Measurements from ENCODE around the gene HNRNPDL. TPM values are rescaled to one million over a fixed set of nuclear protein-coding genes. Genes with fewer than 3 reads are reported as not detected.

Gene HNRNPDL
- total RNA-seq, 4 donors from 2014 or later = 135 to 227 (median 154) TPM

DNA sequence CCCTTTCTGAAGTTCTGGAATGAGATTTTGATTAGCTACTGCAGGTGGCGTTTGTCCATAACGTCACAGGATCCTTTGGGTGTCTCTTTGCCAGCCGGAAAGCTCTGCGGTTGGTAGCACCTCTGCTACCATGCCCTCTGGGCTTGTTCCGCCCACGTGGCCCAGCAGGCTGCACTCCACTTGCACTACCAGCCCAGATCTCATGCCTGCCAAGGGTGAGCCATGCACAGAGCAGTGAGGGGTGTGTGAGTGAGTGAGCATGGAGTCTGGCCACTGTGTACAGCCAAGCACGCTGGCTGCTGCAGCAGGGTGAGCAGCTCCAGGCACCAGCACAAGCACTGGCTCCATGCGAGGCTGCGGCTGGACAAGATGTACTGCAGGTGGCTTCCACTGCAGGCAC lies 49.9 kb downstream of the HNRNPDL start:
- no peak for DNase-seq (ENCODE audit: extremely low spot score)
- Histone ChIP-seq H3K9me3 (no peaks in the 10 kb centered on the region), H3K4me3 (no peak overlapping the region), H3K27me3 (no peaks in the 10 kb centered on the region), H3K36me3 (peaks cover 0 to 7% (median 1%) of the 10 kb centered on the region in 4 donors), H3K4me1 (peaks cover 15 to 24% (median 21%) of the 10 kb centered on the region in 4 donors), H3K27ac (replicated peaks in 1 of 4) (no peak overlapping the region)
- 74% methylated on average over 9 of the region's 9 CpGs for WGBS
- TF ChIP-seq POLR2AphosphoS5 (IDR thresholded peaks at IDR 0.05) (no peak), EP300 (IDR thresholded peaks at IDR 0.05) (no peak), POLR2A (IDR thresholded peaks at IDR 0.05; ENCODE audit: low read depth) (no peak)
- TF ChIP-seq, protein P1, sequence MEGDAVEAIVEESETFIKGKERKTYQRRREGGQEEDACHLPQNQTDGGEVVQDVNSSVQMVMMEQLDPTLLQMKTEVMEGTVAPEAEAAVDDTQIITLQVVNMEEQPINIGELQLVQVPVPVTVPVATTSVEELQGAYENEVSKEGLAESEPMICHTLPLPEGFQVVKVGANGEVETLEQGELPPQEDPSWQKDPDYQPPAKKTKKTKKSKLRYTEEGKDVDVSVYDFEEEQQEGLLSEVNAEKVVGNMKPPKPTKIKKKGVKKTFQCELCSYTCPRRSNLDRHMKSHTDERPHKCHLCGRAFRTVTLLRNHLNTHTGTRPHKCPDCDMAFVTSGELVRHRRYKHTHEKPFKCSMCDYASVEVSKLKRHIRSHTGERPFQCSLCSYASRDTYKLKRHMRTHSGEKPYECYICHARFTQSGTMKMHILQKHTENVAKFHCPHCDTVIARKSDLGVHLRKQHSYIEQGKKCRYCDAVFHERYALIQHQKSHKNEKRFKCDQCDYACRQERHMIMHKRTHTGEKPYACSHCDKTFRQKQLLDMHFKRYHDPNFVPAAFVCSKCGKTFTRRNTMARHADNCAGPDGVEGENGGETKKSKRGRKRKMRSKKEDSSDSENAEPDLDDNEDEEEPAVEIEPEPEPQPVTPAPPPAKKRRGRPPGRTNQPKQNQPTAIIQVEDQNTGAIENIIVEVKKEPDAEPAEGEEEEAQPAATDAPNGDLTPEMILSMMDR (IDR thresholded peaks at IDR 0.05) = no peak
- intact Hi-C loops (cut with DNase I) = no loop called here

- TF ChIP-seq, protein P1 (IDR thresholded peaks at IDR 0.05) = no peak
- no peak for TF ChIP-seq POLR2A (IDR thresholded peaks at IDR 0.05; ENCODE audit: low read depth)
- no peak for TF ChIP-seq EP300 (IDR thresholded peaks at IDR 0.05)
- no peak for TF ChIP-seq POLR2AphosphoS5 (IDR thresholded peaks at IDR 0.05)
- no peaks in the 10 kb centered on the region for H3K9me3 ChIP-seq
- H3K27me3 ChIP-seq = no peaks in the 10 kb centered on the region
- peaks cover 0 to 7% (median 1%) of the 10 kb centered on the region in 4 donors for H3K36me3 ChIP-seq
- 92% methylated on average over 4 of the region's 4 CpGs for WGBS
- intact Hi-C loops (cut with DNase I) = no loop called here
- H3K4me1 ChIP-seq = peaks cover 11 to 42% (median 37%) of the 10 kb centered on the region in 4 donors
- no peak for DNase-seq (ENCODE audit: extremely low spot score)
- no peak overlapping the region for H3K27ac ChIP-seq (replicated peaks in 1 of 4)
- no peak overlapping the region for H3K4me3 ChIP-seq
Measured at GRCh38 chr4:82376109-82376508, 54.2 kb downstream of the HNRNPDL start.

DNA sequence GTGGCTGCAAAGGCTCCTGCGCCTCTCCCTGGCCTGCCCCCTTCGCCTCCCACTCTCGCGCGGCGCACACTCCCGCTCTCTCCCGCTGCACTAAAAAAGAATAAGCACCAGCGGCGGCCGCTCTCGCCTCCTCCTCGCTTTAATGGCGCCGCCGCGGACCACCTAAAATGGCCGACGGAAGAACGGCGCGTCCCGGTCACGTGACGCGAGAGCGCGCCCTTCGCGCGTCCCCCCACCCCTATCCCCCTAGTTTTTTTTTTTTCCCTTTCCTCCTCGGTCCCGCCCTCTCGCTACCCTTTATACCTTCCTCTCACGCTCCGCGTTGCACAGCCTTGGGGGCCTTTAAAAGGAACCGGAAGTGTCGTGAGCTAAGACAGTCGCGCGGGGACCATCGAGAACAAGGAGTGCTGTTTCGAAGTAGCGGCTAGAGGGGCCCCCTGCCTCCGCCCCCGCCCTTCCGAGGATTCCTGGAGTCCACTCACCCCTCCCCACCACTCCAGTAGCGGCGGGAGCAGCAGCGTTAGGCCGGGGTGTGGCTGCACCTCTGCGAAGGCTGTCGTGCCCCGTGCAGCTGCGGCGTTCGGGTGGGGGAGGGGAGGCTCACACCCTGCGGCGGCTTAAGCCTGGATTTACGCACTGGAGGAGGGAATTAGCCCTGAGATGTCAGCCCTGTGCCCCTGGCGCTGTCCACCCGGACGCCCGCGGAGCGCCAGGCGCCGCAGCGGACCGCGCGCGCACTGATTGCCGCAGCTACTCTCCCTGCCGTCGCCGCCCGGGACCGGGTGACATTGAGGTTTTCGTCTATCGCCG lies 56.2 kb downstream of the HNRNPDL start, which contains the start of gene HNRNPD:
HNRNPD (minus strand) TSS at position 176 of the 810 bp plus-strand sequence. CDS start 313 bp downstream, outside the sequence.
- Histone ChIP-seq H3K36me3 (peaks cover 0 to 6% (median 2%) of the 10 kb centered on the region in 4 donors), H3K4me1 (peaks cover 25 to 63% (median 58%) of the 10 kb centered on the region in 4 donors), H3K4me3 (peak within 1 kb of the TSS; percentile 84 to 96 (median 94)), H3K27ac (replicated peaks in 1 of 4) (peak within 1 kb of the TSS; percentile 99 to 100 (median 100)), H3K9me3 (no peaks in the 10 kb centered on the region), H3K27me3 (no peaks in the 10 kb centered on the region)
- TF ChIP-seq POLR2AphosphoS5 (IDR thresholded peaks at IDR 0.05) (peak; percentile 85 to 99), EP300 (IDR thresholded peaks at IDR 0.05) (no peak), POLR2A (IDR thresholded peaks at IDR 0.05; ENCODE audit: low read depth) (peak; percentile 86)
- TF ChIP-seq, protein P1 (IDR thresholded peaks at IDR 0.05) = peak; percentile 10 to 18 (median 17)
- under 1% methylated on average over 68 of the region's 83 CpGs for WGBS
- intact Hi-C loops (cut with DNase I) = loop anchor here (1.0 to 5.0 kb wide), 4 partner anchors 54 to 638 kb away; partner anchors contain the start of gene LIN54
- DNase-seq (ENCODE audit: extremely low spot score) = peak; percentile 99

DNA sequence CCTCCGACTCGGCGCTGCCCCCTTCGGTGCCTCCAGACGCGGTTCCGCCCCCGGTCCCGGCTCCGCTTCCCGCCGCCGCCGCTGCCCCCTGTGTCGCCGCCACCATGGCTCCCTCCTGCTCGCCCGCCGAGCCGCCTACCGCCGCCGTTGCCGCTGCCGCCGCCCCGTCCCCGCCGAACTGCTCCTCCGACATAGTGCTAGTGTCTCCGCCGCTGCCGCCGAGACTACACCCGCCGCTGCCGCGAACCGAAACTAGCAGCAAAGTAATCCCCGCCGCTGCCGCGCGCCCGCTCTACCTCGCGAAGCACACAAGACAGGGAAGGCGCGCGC lies 56.8 kb downstream of the HNRNPDL start:
- H3K4me1 ChIP-seq = peaks cover 30 to 69% (median 64%) of the 10 kb centered on the region in 4 donors
- H3K36me3 ChIP-seq = peaks cover 0 to 6% (median 5%) of the 10 kb centered on the region in 4 donors
- DNase-seq (ENCODE audit: extremely low spot score) = peak; percentile 93
- peak overlapping the region; percentile 84 to 96 (median 94) for H3K4me3 ChIP-seq
- TF ChIP-seq EP300 (IDR thresholded peaks at IDR 0.05) (no peak), POLR2A (IDR thresholded peaks at IDR 0.05; ENCODE audit: low read depth) (no peak), POLR2AphosphoS5 (IDR thresholded peaks at IDR 0.05) (no peak)
- TF ChIP-seq, protein P1 (IDR thresholded peaks at IDR 0.05) = no peak
- 0% methylated on average over 26 of the region's 50 CpGs for WGBS
- H3K27me3 ChIP-seq = no peaks in the 10 kb centered on the region
- no peaks in the 10 kb centered on the region for H3K9me3 ChIP-seq
- H3K27ac ChIP-seq (replicated peaks in 1 of 4) = peak overlapping the region; percentile 99 to 100 (median 100)
- intact Hi-C loops (cut with DNase I) = loop anchor here (5.0 kb wide), 3 partner anchors 91 to 639 kb away; partner anchors contain the start of gene LIN54

Small RNA genes lying within 50 kb of the gene (small RNA-seq; reads per million reads assigned to genes)
- gene RF00150 = 0 to 0.17 (median 0) reads per million in 3 donors

Other genes with a start within 250 kb of the HNRNPDL start
- 10 to 100 TPM; 53.9 to 85.6 (median 69.0) TPM for gene HNRNPD, start 56.5 kb downstream of the HNRNPDL start, total RNA-seq
- gene ENOPH1, start 128 bp upstream of the HNRNPDL start, total RNA-seq = 10 to 100 TPM; 17.4 to 26.4 (median 22.4) TPM
- 1 to 10 TPM; 3.3 to 8.3 (median 5.6) TPM for gene TMEM150C, start 131.5 kb upstream of the HNRNPDL start, total RNA-seq

Measured in esophagus muscularis mucosa (tissue), 4 donors.